Measurements from ENCODE around the gene ARRDC4.

Gene ARRDC4

GRCh38 chr15:97998307-97999071 is 38.0 kb downstream of the ARRDC4 start:
- no peak for DNase-seq (ENCODE audit: low spot score)

GRCh38 chr15:98000249-98001203 is 40.0 kb downstream of the ARRDC4 start:
- no peak for DNase-seq (ENCODE audit: low spot score)

GRCh38 chr15:98001663-98002194 is 41.2 kb downstream of the ARRDC4 start:
- DNase-seq (ENCODE audit: low spot score): no peak

GRCh38 chr15:98002419-98002818 is 41.9 kb downstream of the ARRDC4 start:
- no peak for DNase-seq (ENCODE audit: low spot score)

GRCh38 chr15:98002866-98003265 is 42.4 kb downstream of the ARRDC4 start:
- DNase-seq (ENCODE audit: low spot score): peak; percentile 50

GRCh38 chr15:98003518-98003917 is 43.0 kb downstream of the ARRDC4 start:
- DNase-seq (ENCODE audit: low spot score): no peak

GRCh38 chr15:98003996-98004395 is 43.5 kb downstream of the ARRDC4 start:
- peak; percentile 17 for DNase-seq (ENCODE audit: low spot score)

GRCh38 chr15:98005659-98006058 is 45.2 kb downstream of the ARRDC4 start:
- DNase-seq (ENCODE audit: low spot score): no peak

GRCh38 chr15:98009169-98009568 is 48.7 kb downstream of the ARRDC4 start:
- no peak for DNase-seq (ENCODE audit: low spot score)

- no peak for DNase-seq (ENCODE audit: low spot score)
These were observed 49.5 kb downstream of the ARRDC4 start for GRCh38 chr15:98009971-98010370.

- no peak for DNase-seq (ENCODE audit: low spot score)
These were observed 51.9 kb downstream of the ARRDC4 start for GRCh38 chr15:98012354-98012753.

GRCh38 chr15:98013631-98014030 is 53.1 kb downstream of the ARRDC4 start:
- DNase-seq (ENCODE audit: low spot score): no peak

- no peak for DNase-seq (ENCODE audit: low spot score)
These were observed 56.9 kb downstream of the ARRDC4 start for GRCh38 chr15:98017150-98017964.

- DNase-seq (ENCODE audit: low spot score): no peak
These were observed 58.4 kb downstream of the ARRDC4 start for GRCh38 chr15:98018761-98019351.

All from Ammon's horn (tissue), 1 donor.